K562 (cell line): ENCODE measurements around the gene RASL11A. TPM values are rescaled to one million over a fixed set of nuclear protein-coding genes. Genes with fewer than 3 reads are reported as not detected.

Experiments
- ATF3 ChIP-seq, 2 experiments: fragments of 450-650 bp in 1 of 2; sonication (generic) in 1 of 2; formaldehyde crosslinking in 1 of 2; IDR thresholded peaks in 1 of 2; conservative IDR thresholded peaks in 1 of 2; 2 replicates each; pipeline versions ENCODE4 v1.6.1 to v1.8.1; 2016 to 2023; ENCODE audit warnings: mild to moderate bottlenecking in 2 of 2, moderate library complexity in 2 of 2, inconsistent platforms in 1 of 2, missing genetic modification reagents in 1 of 2
- EHMT2 ChIP-seq: fragments of 450-650 bp; IDR thresholded peaks from 2 replicates; pipeline ENCODE4 v1.6.1; 2018; ENCODE audit warnings: antibody characterized with exemption
- GTF2A2 ChIP-seq: IDR thresholded peaks from 2 replicates; pipeline ENCODE4 v1.6.1; 2016; ENCODE audit warnings: mild to moderate bottlenecking, missing genetic modification characterization, missing compliant biosample characterization
- KAT8 ChIP-seq: fragments of 450-650 bp; IDR thresholded peaks from 2 replicates; pipeline ENCODE4 v1.6.1; 2016; ENCODE audit warnings: low read depth, mild to moderate bottlenecking
- KLF6 ChIP-seq: fragments of 250-450 bp; sonication (Bioruptor Pico); IDR thresholded peaks from 2 replicates; pipeline ENCODE4 v1.4.0; 2020; ENCODE audit warnings: mild to moderate bottlenecking, moderate library complexity, borderline replicate concordance
- MAZ ChIP-seq, 2 experiments: fragments of 450-650 bp in 1 of 2; sonication (generic) in 1 of 2; formaldehyde crosslinking; IDR thresholded peaks in 1 of 2; conservative IDR thresholded peaks in 1 of 2; 2 replicates each; pipeline versions ENCODE4 v1.4.0 to v1.5.0; 2020; ENCODE audit warnings: mild to moderate bottlenecking in 1 of 2, missing genetic modification reagents in 1 of 2
- MNT ChIP-seq, 2 experiments: fragments of 450-650 bp; conservative IDR thresholded peaks; 2 replicates each; pipeline ENCODE4 v1.6.1; 2017; ENCODE audit warnings: mild to moderate bottlenecking in 2 of 2, moderate library complexity in 2 of 2
- NCOA6 ChIP-seq: fragments of 450-650 bp; IDR thresholded peaks from 2 replicates; pipeline ENCODE4 v1.6.1; 2017; ENCODE audit warnings: mild to moderate bottlenecking
- NEUROD1 ChIP-seq: fragments of 150-350 bp; IDR thresholded peaks from 2 replicates; pipeline ENCODE4 v1.6.1; 2014; ENCODE audit warnings: borderline replicate concordance, low read length, low read depth; ENCODE audit not compliant: partially characterized antibody
- NFE2 ChIP-seq: IDR thresholded peaks from 2 replicates; pipeline ENCODE4 v1.6.1; 2014; ENCODE audit warnings: antibody characterized with exemption, low read depth
- NR0B1 ChIP-seq: fragments of 450-650 bp; IDR thresholded peaks from one replicate; pipeline ENCODE4 v1.6.1; 2018; ENCODE audit warnings: mild to moderate bottlenecking, moderate library complexity; ENCODE audit not compliant: partially characterized antibody
- NR2C1 ChIP-seq, 2 experiments: fragments of 450-650 bp; IDR thresholded peaks; 2 replicates each; pipeline ENCODE4 v1.6.1; 2017; ENCODE audit warnings: mild to moderate bottlenecking in 2 of 2, antibody characterized with exemption in 1 of 2, inconsistent platforms in 1 of 2, missing compliant biosample characterization in 1 of 2, missing genetic modification characterization in 1 of 2
- POLR2A ChIP-seq: fragments of 450-650 bp; conservative IDR thresholded peaks from 2 replicates; pipeline ENCODE4 v1.6.1; 2016
- POLR2AphosphoS5 ChIP-seq: IDR thresholded peaks from 2 replicates; pipeline ENCODE4 v1.6.1; 2011; ENCODE audit warnings: mild to moderate bottlenecking, low read depth, low read length, moderate library complexity; ENCODE audit not compliant: control insufficient read depth, insufficient read depth
- RBM39 ChIP-seq: fragments of 200-400 bp; formaldehyde crosslinking; optimal IDR thresholded peaks from 2 replicates; pipeline ENCODE3; 2018; ENCODE audit warnings: low read depth, low read length
- SIX5 ChIP-seq, 2 experiments: IDR thresholded peaks; 2 replicates each; pipeline ENCODE4 v1.6.1; 2011; ENCODE audit warnings: low read length in 2 of 2, borderline replicate concordance in 1 of 2, low read depth in 1 of 2, mild to moderate bottlenecking in 1 of 2, moderate library complexity in 1 of 2; ENCODE audit not compliant: insufficient read depth in 1 of 2
- SUPT5H ChIP-seq: fragments of 450-650 bp; IDR thresholded peaks from 2 replicates; pipeline ENCODE4 v1.6.1; 2016
- ZBTB2 ChIP-seq: fragments of 450-650 bp; IDR thresholded peaks from 2 replicates; pipeline ENCODE4 v1.6.1; 2016; ENCODE audit warnings: antibody characterized with exemption
- ZNF134 ChIP-seq: fragments of 250-450 bp; sonication (Bioruptor Pico); conservative IDR thresholded peaks from 2 replicates; pipeline ENCODE4 v1.4.0; 2020
- ZNF140 ChIP-seq: fragments of 250-450 bp; sonication (Bioruptor Pico); IDR thresholded peaks from 2 replicates; pipeline ENCODE4 v1.8.0; 2021; ENCODE audit warnings: moderate library complexity, mild to moderate bottlenecking, inconsistent platforms
- ZNF431 ChIP-seq: sonication (generic); formaldehyde crosslinking; IDR thresholded peaks from 2 replicates; pipeline ENCODE4 v1.8.0; 2022; ENCODE audit warnings: mild to moderate bottlenecking, missing genetic modification reagents
- ZSCAN32 ChIP-seq: fragments of 450-650 bp; formaldehyde crosslinking; IDR thresholded peaks from 2 replicates; pipeline ENCODE4 v1.4.0; 2020; ENCODE audit warnings: mild to moderate bottlenecking, moderate library complexity
- polyA plus RNA-seq, 8 experiments: library from polyadenylated mRNA; depleted of rRNA in 4 of 8; stranded (reverse) in 5 of 8; unstranded in 3 of 8; fragments of >200 nt; fragmentation: Nextera tagmentation in 2 of 8; fragmentation: Illumina TruSeq in 1 of 8; extraction: Ambion mirVana in 2 of 8; extraction: Trizol in 1 of 8; gene quantifications; 2 replicates each; pipeline versions ENCODE4 v1.2.1 to v1.2.3, GENCODE V29; 2011 to 2014; ENCODE audit warnings: inconsistent platforms in 1 of 8, missing spikeins in 1 of 8
- total RNA-seq, 7 experiments: library from RNA; depleted of rRNA in 6 of 7; stranded (reverse); fragments of >200 nt in 6 of 7; fragmentation: Illumina TruSeq in 2 of 7; extraction: Trizol in 2 of 7; gene quantifications; 2 replicates each; pipeline versions ENCODE4 v1.2.1 to v1.2.3, GENCODE V29; 2011 to 2021; ENCODE audit warnings: low replicate concordance in 1 of 7

RASL11A gene
- total and polyA plus RNA-seq, 9 of the 15 experiments (the other 6 are each of a cell fraction or from before 2014, with no cell fraction given), result 0.11 to 2.2 (median 1.5) TPM; not detected in 1

- no peak for TF ChIP-seq ZNF431 (CRISPR knock-in tag)
- TF ChIP-seq POLR2AphosphoS5, result no peak
- TF ChIP-seq ATF3 (IDR thresholded peaks at IDR 0.05), result no peak
- TF ChIP-seq ATF3 (CRISPR knock-in tag; conservative IDR thresholded peaks at IDR 0.05), result no peak
- TF ChIP-seq SUPT5H, result no peak
- TF ChIP-seq POLR2A, result no peak; the same call in 1 of the 2 replicates
- TF ChIP-seq KAT8, result no peak
- TF ChIP-seq NCOA6, result no peak
- TF ChIP-seq MAZ (CRISPR knock-in tag; conservative IDR thresholded peaks at IDR 0.05 in 1 of 2, IDR thresholded peaks at IDR 0.05 in 1 of 2), result peak; percentile 55 to 79
- TF ChIP-seq NFE2, result no peak
- TF ChIP-seq KLF6 (CRISPR knock-in tag), result no peak
- no peak for TF ChIP-seq RBM39
- TF ChIP-seq EHMT2, result no peak
- no peak for TF ChIP-seq NR2C1 (IDR thresholded peaks at IDR 0.05)
- TF ChIP-seq NR2C1 (tag; IDR thresholded peaks at IDR 0.05), result no peak
- peak in 1 of 2 experiments; percentile 62; a peak in 1 of 4 replicates for TF ChIP-seq MNT (conservative IDR thresholded peaks at IDR 0.05)
- TF ChIP-seq ZSCAN32 (CRISPR knock-in tag), result no peak
- no peak for TF ChIP-seq ZNF134 (CRISPR knock-in tag)
- no peak for TF ChIP-seq NR0B1
- no peak for TF ChIP-seq ZBTB2
- TF ChIP-seq ZNF140, result no peak
- no peak for TF ChIP-seq NEUROD1
- TF ChIP-seq SIX5 (IDR thresholded peaks at IDR 0.05; ENCODE audit: borderline replicate concordance in 1 of 2, insufficient read depth in 1 of 2, low read depth in 1 of 2, low read length in 2 of 2), result no peak
- no peak for TF ChIP-seq GTF2A2
Measured at GRCh38 chr13:27270594-27271520, at the start of gene RASL11A (continued).
